HepG2 (cell line): ENCODE data around the gene CELF2.

Experiments
- GABPA ChIP-seq, 2 experiments: IDR thresholded peaks; 2 replicates each; pipeline ENCODE4 v1.6.1; 2011 to 2016; ENCODE audit warnings: low read depth in 2 of 2, low read length in 1 of 2, missing biosample characterization in 1 of 2, missing genetic modification characterization in 1 of 2
- GPN1 ChIP-seq: sonication (generic); formaldehyde crosslinking; IDR thresholded peaks from 2 replicates; pipeline ENCODE4 v1.5.1; 2020; ENCODE audit warnings: missing genetic modification reagents, borderline replicate concordance
- KAT7 ChIP-seq: IDR thresholded peaks from 2 replicates; pipeline ENCODE4 v1.6.1; 2018; ENCODE audit warnings: borderline replicate concordance, missing compliant biosample characterization
- REXO4 ChIP-seq: sonication (generic); formaldehyde crosslinking; IDR thresholded peaks from 2 replicates; pipeline ENCODE4 v1.8.0; 2022; ENCODE audit warnings: missing genetic modification reagents, mild to moderate bottlenecking, borderline replicate concordance
- RXRA ChIP-seq: sonication (generic); formaldehyde crosslinking; IDR thresholded peaks from 2 replicates; pipeline ENCODE4 v1.5.1; 2020; ENCODE audit warnings: missing genetic modification reagents
- SIN3A ChIP-seq: IDR thresholded peaks from 2 replicates; pipeline ENCODE4 v1.6.1; 2011; ENCODE audit warnings: low read depth, mild to moderate bottlenecking, control low read depth, low read length, borderline replicate concordance
- TAF1 ChIP-seq: sonication (generic); formaldehyde crosslinking; IDR thresholded peaks from 2 replicates; pipeline ENCODE4 v1.4.0; 2020; ENCODE audit warnings: missing genetic modification reagents
- ZHX1 ChIP-seq: sonication (generic); formaldehyde crosslinking; IDR thresholded peaks from 2 replicates; pipeline ENCODE4 v1.8.1; 2022; ENCODE audit warnings: low read depth, mild to moderate bottlenecking, missing genetic modification reagents
- ZNF263 ChIP-seq: sonication (generic); formaldehyde crosslinking; IDR thresholded peaks from 2 replicates; pipeline ENCODE4 v1.4.0; 2020; ENCODE audit warnings: missing genetic modification reagents
- ZSCAN20 ChIP-seq: sonication (generic); formaldehyde crosslinking; IDR thresholded peaks from 2 replicates; pipeline ENCODE4 v1.4.0; 2020; ENCODE audit warnings: missing genetic modification reagents, mild to moderate bottlenecking, borderline replicate concordance

- TF ChIP-seq TAF1 (CRISPR knock-in tag) (no peak), KAT7 (CRISPR knock-in tag) (no peak), RXRA (no peak), ZHX1 (CRISPR knock-in tag) (no peak), SIN3A (no peak), GPN1 (CRISPR knock-in tag) (no peak), GABPA (IDR thresholded peaks at IDR 0.05; ENCODE audit: low read depth, low read length) (no peak), GABPA (CRISPR knock-in tag; IDR thresholded peaks at IDR 0.05; ENCODE audit: low read depth) (no peak), ZSCAN20 (CRISPR knock-in tag) (no peak), ZNF263 (CRISPR knock-in tag) (no peak), REXO4 (CRISPR knock-in tag) (no peak)
These were observed 239.2 kb downstream of the CELF2 start for GRCh38 chr10:11256896-11257295.
